BLaER1 treated with 17β-estradiol and CSF1 and Interleukin-3, amounts not matched to agents 10 nM and 100 nM (cell line): ENCODE data around the gene CARMIL1.
"Not testable (repeated sequence)": the region's sequence is repeated elsewhere in the genome, so short reads cannot be mapped to it uniquely, and the experiment has no call there.

Experiments used
- H3K27ac ChIP-seq, 11 experiments: shearing (Covaris generic); formaldehyde crosslinking; 2 replicates each; pipeline ENCODE4 v1.8.1; 2022
- H3K27me3 ChIP-seq, 11 experiments: shearing (Covaris generic); formaldehyde crosslinking; 2 replicates each; pipeline ENCODE4 v1.8.1; 2022
- H3K36me3 ChIP-seq, 11 experiments: shearing (Covaris generic); formaldehyde crosslinking; 2 replicates each; pipeline ENCODE4 v1.8.1; 2022
- H3K4me1 ChIP-seq, 10 experiments: shearing (Covaris generic); formaldehyde crosslinking; 2 replicates each; pipeline ENCODE4 v1.8.1; 2022
- H3K4me2 ChIP-seq, 11 experiments: shearing (Covaris generic); formaldehyde crosslinking; 2 replicates each; pipeline ENCODE4 v1.8.1; 2022
- H3K4me3 ChIP-seq, 10 experiments: shearing (Covaris generic); formaldehyde crosslinking; 2 replicates each; pipeline ENCODE4 v1.8.1; 2022
- H3K9ac ChIP-seq, 11 experiments: shearing (Covaris generic); formaldehyde crosslinking; 2 replicates each; pipeline ENCODE4 v1.8.1; 2022
- H3K9me3 ChIP-seq, 11 experiments: shearing (Covaris generic); formaldehyde crosslinking; replicated peaks in 1 of 11; 2 replicates each; pipeline ENCODE4 v1.8.1; 2022
- H4K20me1 ChIP-seq, 11 experiments: shearing (Covaris generic); formaldehyde crosslinking; 2 replicates each; pipeline ENCODE4 v1.8.1; 2022
- Cebpa-rat ChIP-seq, 11 experiments: shearing (Covaris generic); IDR thresholded peaks; 2 replicates each; pipeline ENCODE4 v1.8.1; 2022

Gene CARMIL1

GRCh38 chr6:25583099-25583498 lies 303.9 kb downstream of the CARMIL1 start:
- Histone ChIP-seq H3K27ac (no peak overlapping the region), H3K36me3 (no peaks in the 10 kb centered on the region), H3K9me3 (peaks cover 0 to 6% (median 4%) of the 10 kb centered on the region in 11 experiments; a peak in 8 of 22 replicates), H3K4me2 (no peak overlapping the region), H3K27me3 (no peaks in the 10 kb centered on the region), H3K4me3 (no peak overlapping the region), H3K4me1 (peaks cover 0 to 15% (median 7%) of the 10 kb centered on the region in 10 experiments; a peak in 11 of 20 replicates), H3K9ac (no peak overlapping the region), H4K20me1 (no peaks in the 10 kb centered on the region)
- no peak for TF ChIP-seq Cebpa-rat (IDR thresholded peaks at IDR 0.05)

GRCh38 chr6:25583906-25584305 lies 304.7 kb downstream of the CARMIL1 start:
- no peaks in the 10 kb centered on the region for H4K20me1 ChIP-seq
- H3K27ac ChIP-seq = no peak overlapping the region
- H3K9ac ChIP-seq = no peak overlapping the region
- no peaks in the 10 kb centered on the region for H3K36me3 ChIP-seq
- H3K4me3 ChIP-seq = no peak overlapping the region
- H3K4me1 ChIP-seq = peaks cover 0 to 15% (median 7%) of the 10 kb centered on the region in 10 experiments; a peak in 11 of 20 replicates
- H3K27me3 ChIP-seq = no peaks in the 10 kb centered on the region
- TF ChIP-seq Cebpa-rat (IDR thresholded peaks at IDR 0.05) = no peak
- no peak overlapping the region for H3K4me2 ChIP-seq
- peaks cover 0 to 6% (median 4%) of the 10 kb centered on the region in 11 experiments; a peak in 8 of 22 replicates for H3K9me3 ChIP-seq

GRCh38 chr6:25585225-25585624 lies 306.1 kb downstream of the CARMIL1 start:
- Histone ChIP-seq H3K9ac (no peak overlapping the region), H3K4me1 (peaks cover 0 to 5% (median 3%) of the 10 kb centered on the region in 10 experiments; a peak in 11 of 20 replicates), H3K9me3 (peaks cover 0 to 6% (median 4%) of the 10 kb centered on the region in 11 experiments; a peak in 8 of 22 replicates), H3K36me3 (no peaks in the 10 kb centered on the region), H3K4me3 (no peak overlapping the region), H3K27me3 (no peaks in the 10 kb centered on the region), H3K27ac (no peak overlapping the region), H3K4me2 (no peak overlapping the region), H4K20me1 (no peaks in the 10 kb centered on the region)
- TF ChIP-seq Cebpa-rat (IDR thresholded peaks at IDR 0.05) = no peak

- not testable (repeated sequence) for H3K4me2 ChIP-seq
Measured at GRCh38 chr6:25586119-25586518, 306.9 kb downstream of the CARMIL1 start.

GRCh38 chr6:25586927-25587326 lies 307.8 kb downstream of the CARMIL1 start:
- Histone ChIP-seq H3K4me2 (no peak overlapping the region), H3K36me3 (no peaks in the 10 kb centered on the region), H3K27me3 (no peaks in the 10 kb centered on the region), H3K9me3 (peaks cover 0 to 6% (median 4%) of the 10 kb centered on the region in 11 experiments; a peak in 8 of 22 replicates), H3K9ac (no peak overlapping the region), H3K4me1 (no peaks in the 10 kb centered on the region), H3K4me3 (no peak overlapping the region), H4K20me1 (no peaks in the 10 kb centered on the region), H3K27ac (no peak overlapping the region)
- no peak for TF ChIP-seq Cebpa-rat (IDR thresholded peaks at IDR 0.05)

More at GRCh38 chr6:25586119-25586518, 306.9 kb downstream of the CARMIL1 start:
- H3K36me3 ChIP-seq, H3K27ac ChIP-seq, H3K4me1 ChIP-seq, H3K27me3 ChIP-seq, H4K20me1 ChIP-seq, H3K9ac ChIP-seq, H3K4me3 ChIP-seq, H3K9me3 ChIP-seq: not testable (repeated sequence)

GRCh38 chr6:25590986-25591385 lies 311.8 kb downstream of the CARMIL1 start:
- no peak overlapping the region for H3K4me2 ChIP-seq
- H3K9me3 ChIP-seq = peaks cover 0 to 3% (median 2%) of the 10 kb centered on the region in 11 experiments; a peak in 7 of 22 replicates
- H3K27ac ChIP-seq = no peak overlapping the region
- H3K36me3 ChIP-seq = no peaks in the 10 kb centered on the region
- TF ChIP-seq Cebpa-rat (IDR thresholded peaks at IDR 0.05) = no peak
- no peaks in the 10 kb centered on the region for H3K27me3 ChIP-seq
- H4K20me1 ChIP-seq = no peaks in the 10 kb centered on the region
- no peak overlapping the region for H3K9ac ChIP-seq
- H3K4me1 ChIP-seq = no peaks in the 10 kb centered on the region
- no peak overlapping the region for H3K4me3 ChIP-seq

GRCh38 chr6:25596928-25597818 lies 318.0 kb downstream of the CARMIL1 start:
- Histone ChIP-seq H3K4me1 (no peaks in the 10 kb centered on the region), H3K4me3 (no peak overlapping the region), H3K4me2 (no peak overlapping the region), H3K36me3 (no peaks in the 10 kb centered on the region), H4K20me1 (no peaks in the 10 kb centered on the region), H3K9ac (no peak overlapping the region), H3K9me3 (no peaks in the 10 kb centered on the region), H3K27ac (no peak overlapping the region), H3K27me3 (no peaks in the 10 kb centered on the region)
- TF ChIP-seq Cebpa-rat (IDR thresholded peaks at IDR 0.05) = no peak

GRCh38 chr6:25599516-25600085 lies 320.4 kb downstream of the CARMIL1 start:
- no peaks in the 10 kb centered on the region for H3K36me3 ChIP-seq
- no peaks in the 10 kb centered on the region for H3K4me1 ChIP-seq
- H3K27ac ChIP-seq = no peak overlapping the region
- no peak overlapping the region for H3K4me3 ChIP-seq
- H3K9me3 ChIP-seq = no peaks in the 10 kb centered on the region
- no peak overlapping the region for H3K9ac ChIP-seq
- no peak overlapping the region for H3K4me2 ChIP-seq
- H4K20me1 ChIP-seq = no peaks in the 10 kb centered on the region
- TF ChIP-seq Cebpa-rat (IDR thresholded peaks at IDR 0.05) = no peak
- no peaks in the 10 kb centered on the region for H3K27me3 ChIP-seq

- Histone ChIP-seq H3K4me1 (no peaks in the 10 kb centered on the region), H3K27ac (no peak overlapping the region), H3K4me2 (no peak overlapping the region), H3K36me3 (no peaks in the 10 kb centered on the region), H3K4me3 (no peak overlapping the region), H3K9ac (no peak overlapping the region), H3K27me3 (no peaks in the 10 kb centered on the region), H4K20me1 (no peaks in the 10 kb centered on the region), H3K9me3 (no peaks in the 10 kb centered on the region)
- TF ChIP-seq Cebpa-rat (IDR thresholded peaks at IDR 0.05) = no peak
Measured at GRCh38 chr6:25601800-25602673, 322.9 kb downstream of the CARMIL1 start.
